ENCODE data around the gene PCDHA12. TPM values are rescaled to one million over a fixed set of nuclear protein-coding genes. Genes with fewer than 3 reads are reported as not detected.

Gene PCDHA12
- total RNA-seq, 4 donors from 2014 or later: 0.36 to 0.85 (median 0.48) TPM; not detected in 1

DNA sequence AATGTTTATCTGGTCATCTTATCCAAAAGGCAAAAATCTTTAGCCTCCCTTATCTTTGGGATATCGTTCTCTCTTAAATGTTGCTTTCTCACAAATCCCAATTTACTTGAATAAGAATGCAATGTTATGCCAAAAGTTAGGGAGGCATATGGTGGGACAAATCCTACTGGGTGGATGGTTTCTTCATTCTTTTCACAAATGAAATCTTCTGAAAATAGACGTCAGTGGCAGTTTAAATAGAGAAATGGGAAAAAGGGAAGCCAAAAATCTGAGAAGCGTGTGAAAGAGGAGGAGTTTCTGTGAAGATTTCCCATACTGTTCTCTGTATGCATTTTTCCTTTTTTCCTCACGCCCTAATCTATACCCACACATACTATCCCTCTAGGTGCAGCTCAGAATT lies 48.5 kb downstream of the PCDHA12 start:
- Histone ChIP-seq H3K27me3 (peaks cover 22% of the 10 kb centered on the region), H3K36me3 (no peaks in the 10 kb centered on the region), H3K9me3 (no peaks in the 10 kb centered on the region), H3K4me1 (peaks cover 16% of the 10 kb centered on the region), H3K4me3 (no peak overlapping the region), H3K27ac (no peak overlapping the region)
- no peak for DNase-seq (ENCODE audit: low spot score in 2 of 2)
- TF ChIP-seq EP300 (IDR thresholded peaks at IDR 0.05) (no peak), POLR2AphosphoS5 (IDR thresholded peaks at IDR 0.05) (no peak), POLR2A (IDR thresholded peaks at IDR 0.05) (no peak)
- TF ChIP-seq, protein P1, sequence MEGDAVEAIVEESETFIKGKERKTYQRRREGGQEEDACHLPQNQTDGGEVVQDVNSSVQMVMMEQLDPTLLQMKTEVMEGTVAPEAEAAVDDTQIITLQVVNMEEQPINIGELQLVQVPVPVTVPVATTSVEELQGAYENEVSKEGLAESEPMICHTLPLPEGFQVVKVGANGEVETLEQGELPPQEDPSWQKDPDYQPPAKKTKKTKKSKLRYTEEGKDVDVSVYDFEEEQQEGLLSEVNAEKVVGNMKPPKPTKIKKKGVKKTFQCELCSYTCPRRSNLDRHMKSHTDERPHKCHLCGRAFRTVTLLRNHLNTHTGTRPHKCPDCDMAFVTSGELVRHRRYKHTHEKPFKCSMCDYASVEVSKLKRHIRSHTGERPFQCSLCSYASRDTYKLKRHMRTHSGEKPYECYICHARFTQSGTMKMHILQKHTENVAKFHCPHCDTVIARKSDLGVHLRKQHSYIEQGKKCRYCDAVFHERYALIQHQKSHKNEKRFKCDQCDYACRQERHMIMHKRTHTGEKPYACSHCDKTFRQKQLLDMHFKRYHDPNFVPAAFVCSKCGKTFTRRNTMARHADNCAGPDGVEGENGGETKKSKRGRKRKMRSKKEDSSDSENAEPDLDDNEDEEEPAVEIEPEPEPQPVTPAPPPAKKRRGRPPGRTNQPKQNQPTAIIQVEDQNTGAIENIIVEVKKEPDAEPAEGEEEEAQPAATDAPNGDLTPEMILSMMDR (IDR thresholded peaks at IDR 0.05): no peak
- WGBS: 69% methylated on average over 4 of the region's 4 CpGs

GRCh38 chr5:140925806-140926442 lies 50.8 kb downstream of the PCDHA12 start, which contains the start of gene PCDHAC1:
Gene PCDHAC1 (plus strand): TSS chr5:140926299. CDS start chr5:140926893, 594 bp downstream.
- Histone ChIP-seq H3K9me3 (no peaks in the 10 kb centered on the region), H3K36me3 (no peaks in the 10 kb centered on the region), H3K4me1 (peaks cover 16% of the 10 kb centered on the region), H3K27ac (no peak within 1 kb of the TSS), H3K4me3 (peak within 1 kb of the TSS; percentile 53), H3K27me3 (peaks cover 28% of the 10 kb centered on the region)
- 5% methylated on average over 12 of the region's 41 CpGs for WGBS
- DNase-seq (ENCODE audit: low spot score in 2 of 2): no peak
- TF ChIP-seq POLR2A (IDR thresholded peaks at IDR 0.05) (no peak), POLR2AphosphoS5 (IDR thresholded peaks at IDR 0.05) (no peak), EP300 (IDR thresholded peaks at IDR 0.05) (no peak)
- TF ChIP-seq, protein P1 (IDR thresholded peaks at IDR 0.05): no peak

DNA sequence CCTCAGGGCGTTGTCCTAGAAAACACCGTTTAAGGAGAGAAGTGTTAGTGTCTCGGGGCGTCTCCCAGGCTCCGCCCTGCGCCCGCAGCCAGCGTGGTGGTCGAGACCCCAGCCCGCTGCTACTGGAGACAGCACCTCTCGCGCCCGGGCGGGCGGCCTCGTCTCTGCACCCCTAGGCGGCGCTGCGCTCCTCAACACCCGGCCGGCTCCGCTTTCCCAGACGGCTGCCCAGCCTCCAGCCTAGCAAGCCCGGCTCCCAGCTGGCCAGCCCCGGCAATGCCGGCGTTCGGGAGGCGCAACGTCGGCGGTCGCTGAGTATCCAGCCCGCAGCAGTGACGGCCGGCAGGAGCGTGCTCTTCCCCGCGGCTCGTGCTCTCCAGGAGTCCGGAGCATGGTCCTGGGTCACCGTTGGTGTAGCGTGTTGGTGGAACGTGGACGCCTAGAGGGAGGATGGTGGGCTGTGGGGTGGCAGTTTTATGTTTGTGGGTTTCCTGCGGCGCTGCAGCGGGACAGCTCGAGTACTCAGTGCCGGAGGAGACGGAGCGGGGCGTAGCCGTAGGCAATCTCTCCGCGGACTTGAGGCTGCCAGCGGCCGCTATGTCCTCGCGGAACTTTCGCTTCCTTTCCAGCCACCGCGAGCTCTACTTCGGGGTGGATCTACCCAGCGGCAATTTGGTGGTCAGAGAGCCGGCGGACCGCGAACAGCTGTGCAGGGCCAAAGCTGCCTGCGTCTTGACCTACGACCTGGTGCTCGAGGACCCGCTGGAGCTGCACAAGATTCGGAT lies 51.5 kb downstream of the PCDHA12 start:
- 7% methylated on average over 6 of the region's 74 CpGs for WGBS
- H3K4me3 ChIP-seq: peak overlapping the region; percentile 53
- no peak overlapping the region for H3K27ac ChIP-seq
- no peaks in the 10 kb centered on the region for H3K36me3 ChIP-seq
- no peak for TF ChIP-seq EP300 (IDR thresholded peaks at IDR 0.05)
- TF ChIP-seq, protein P1 (IDR thresholded peaks at IDR 0.05): peak; percentile 41 to 70
- peaks cover 28% of the 10 kb centered on the region for H3K27me3 ChIP-seq
- peak; percentile 76 to 85 for DNase-seq (ENCODE audit: low spot score in 2 of 2)
- peaks cover 16% of the 10 kb centered on the region for H3K4me1 ChIP-seq
- H3K9me3 ChIP-seq: no peaks in the 10 kb centered on the region

DNA sequence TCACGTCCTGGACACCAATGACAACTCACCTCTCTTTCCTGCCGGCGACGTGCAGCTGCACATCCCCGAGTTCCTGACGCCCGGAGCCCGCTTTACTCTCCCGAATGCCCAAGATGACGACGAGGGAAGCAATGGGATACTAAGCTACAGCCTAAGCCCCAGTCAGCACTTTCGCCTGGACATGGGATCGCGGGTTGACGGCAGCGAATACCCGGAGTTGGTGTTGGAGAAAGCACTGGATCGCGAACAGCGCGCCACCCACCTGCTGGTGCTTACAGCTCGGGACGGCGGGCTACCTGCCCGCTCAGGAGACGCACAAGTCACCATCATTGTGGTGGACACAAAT lies 52.1 kb downstream of the PCDHA12 start:
- Histone ChIP-seq H3K4me3 (peak overlapping the region; percentile 53), H3K9me3 (no peaks in the 10 kb centered on the region), H3K27me3 (peaks cover 28% of the 10 kb centered on the region), H3K36me3 (no peaks in the 10 kb centered on the region), H3K27ac (no peak overlapping the region), H3K4me1 (peaks cover 16% of the 10 kb centered on the region)
- DNase-seq (ENCODE audit: low spot score in 2 of 2): peak in 1 of 2 donors; percentile 53
- WGBS: no CpG with 5 or more reads among the region's 26 CpGs
- TF ChIP-seq, protein P1 (IDR thresholded peaks at IDR 0.05): no peak
- TF ChIP-seq POLR2A (IDR thresholded peaks at IDR 0.05): no peak

Other genes with a start within 250 kb of the PCDHA12 start
- gene CD14, start 242.1 kb upstream of the PCDHA12 start, total RNA-seq: 10 to 100 TPM in 2 of 4 donors, 1 to 10 TPM in 2; 6.7 to 12.6 (median 9.9) TPM
- 10 to 100 TPM; 22.3 to 61.6 (median 38.8) TPM for gene TMCO6, start 235.9 kb upstream of the PCDHA12 start, total RNA-seq
- gene NDUFA2, start 227.7 kb upstream of the PCDHA12 start, total RNA-seq: 10 to 100 TPM; 47.2 to 62.8 (median 57.4) TPM
- gene IK, start 227.5 kb upstream of the PCDHA12 start, total RNA-seq: 100 to 1,000 TPM in 2 of 4 donors, 10 to 100 TPM in 2; 73.2 to 149 (median 92.0) TPM
- 10 to 100 TPM; 15.7 to 41.5 (median 22.8) TPM for gene WDR55, start 210.4 kb upstream of the PCDHA12 start, total RNA-seq
- 1 to 10 TPM in 3 of 4 donors, under 1 TPM in 1; 0.98 to 3.5 (median 2.6) TPM for gene DND1, start 201.7 kb upstream of the PCDHA12 start, total RNA-seq
- gene HARS1, start 183.9 kb upstream of the PCDHA12 start, total RNA-seq: 10 to 100 TPM; 73.3 to 87.0 (median 79.2) TPM
- gene HARS2, start 183.9 kb upstream of the PCDHA12 start, total RNA-seq: 10 to 100 TPM; 21.0 to 57.0 (median 35.1) TPM
- 10 to 100 TPM; 18.2 to 36.3 (median 28.0) TPM for gene ZMAT2, start 174.9 kb upstream of the PCDHA12 start, total RNA-seq
- not detected for gene PCDHA1, start 89.2 kb upstream of the PCDHA12 start, total RNA-seq
- not detected for gene PCDHA2, start 80.5 kb upstream of the PCDHA12 start, total RNA-seq
- gene PCDHA3, start 74.3 kb upstream of the PCDHA12 start, total RNA-seq: under 1 TPM; 0.23 to 0.89 (median 0.40) TPM
- gene PCDHA4, start 68.2 kb upstream of the PCDHA12 start, total RNA-seq: under 1 TPM; 0.21 to 0.62 (median 0.54) TPM
- under 1 TPM in 3 of 4 donors, not detected in 1; 0.15 to 0.42 (median 0.16) TPM for gene PCDHA5, start 53.7 kb upstream of the PCDHA12 start, total RNA-seq
- gene PCDHA6, start 47.3 kb upstream of the PCDHA12 start, total RNA-seq: under 1 TPM in 3 of 4 donors, not detected in 1; 0.55 to 0.89 (median 0.56) TPM
- gene PCDHA7, start 41.0 kb upstream of the PCDHA12 start, total RNA-seq: under 1 TPM in 2 of 4 donors, not detected in 2; 0.38 to 0.52 TPM
- under 1 TPM in 3 of 4 donors, not detected in 1; 0.16 to 0.40 (median 0.17) TPM for gene PCDHA8, start 34.1 kb upstream of the PCDHA12 start, total RNA-seq
- under 1 TPM; 0.08 to 0.34 (median 0.26) TPM for gene PCDHA9, start 26.9 kb upstream of the PCDHA12 start, total RNA-seq
- 1 to 10 TPM in 1 of 4 donors, under 1 TPM in 3; 0.42 to 1.0 (median 0.57) TPM for gene PCDHA10, start 19.4 kb upstream of the PCDHA12 start, total RNA-seq
- gene PCDHA11, start 6.4 kb upstream of the PCDHA12 start, total RNA-seq: under 1 TPM in 2 of 4 donors, not detected in 2; 0.26 to 0.93 TPM
- under 1 TPM in 2 of 4 donors, not detected in 2; 0.38 to 0.47 TPM for gene PCDHA13, start 6.8 kb downstream of the PCDHA12 start, total RNA-seq
- gene PCDHAC1, start 51.0 kb downstream of the PCDHA12 start, total RNA-seq: under 1 TPM in 3 of 4 donors, not detected in 1; 0.11 to 0.64 (median 0.18) TPM
- under 1 TPM in 1 of 4 donors, not detected in 3; 0.13 TPM for gene PCDHAC2, start 91.2 kb downstream of the PCDHA12 start, total RNA-seq
- not detected for gene PCDHB1, start 176.1 kb downstream of the PCDHA12 start, total RNA-seq
- gene PCDHB2, start 219.3 kb downstream of the PCDHA12 start, total RNA-seq: 1 to 10 TPM; 2.2 to 5.4 (median 4.2) TPM
- 1 to 10 TPM; 1.1 to 2.5 (median 2.0) TPM for gene PCDHB3, start 225.2 kb downstream of the PCDHA12 start, total RNA-seq
- 1 to 10 TPM; 1.8 to 5.6 (median 2.0) TPM for gene PCDHB4, start 246.5 kb downstream of the PCDHA12 start, total RNA-seq